Bone marrow (tissue), 2 donors: ENCODE measurements around the gene CBR3.

ENCODE experiments used
- DNase-seq, 2 donors: peaks; one replicate each; lab custom pipeline; 2025; lab: John Stamatoyannopoulos, UW

The CBR3 gene

GRCh38 chr21:36183144-36183795, 48.4 kb downstream of the CBR3 start:
- no peak for DNase-seq

- no peak for DNase-seq
Measured at GRCh38 chr21:36184545-36184944, 49.7 kb downstream of the CBR3 start.

GRCh38 chr21:36185523-36185922, 50.6 kb downstream of the CBR3 start:
- DNase-seq = no peak

- no peak for DNase-seq
Measured at GRCh38 chr21:36186081-36186480, 51.2 kb downstream of the CBR3 start.

- no peak for DNase-seq
Measured at GRCh38 chr21:36186506-36187399, 51.9 kb downstream of the CBR3 start.

GRCh38 chr21:36188081-36188681, 53.3 kb downstream of the CBR3 start:
- no peak for DNase-seq

GRCh38 chr21:36188937-36189336, 54.1 kb downstream of the CBR3 start:
- DNase-seq = no peak

- no peak for DNase-seq
Measured at GRCh38 chr21:36190736-36191135, 55.9 kb downstream of the CBR3 start.

- DNase-seq = no peak
Measured at GRCh38 chr21:36193200-36193599, 58.3 kb downstream of the CBR3 start.

- DNase-seq = no peak
Measured at GRCh38 chr21:36194024-36194423, 59.1 kb downstream of the CBR3 start.

GRCh38 chr21:36195613-36196012, 60.7 kb downstream of the CBR3 start:
- no peak for DNase-seq
